Medulla oblongata (tissue), 1 donor: Measurements from ENCODE around the gene SCN9A.
"Not testable (repeated sequence)": the region's sequence is repeated elsewhere in the genome, so short reads cannot be mapped to it uniquely, and the experiment has no call there.

ENCODE experiments used
- DNase-seq: peaks from one replicate; pipeline ENCODE4 v3.0.0-alpha.2; 2015; ENCODE audit errors: extremely low spot score

The SCN9A gene

GRCh38 chr2:166375736-166376487 lies at the start of gene SCN9A:
Gene SCN9A (minus strand): TSS chr2:166375944. CDS start chr2:166311756, 64,188 bp downstream.
- peak; percentile 43 for DNase-seq

DNA sequence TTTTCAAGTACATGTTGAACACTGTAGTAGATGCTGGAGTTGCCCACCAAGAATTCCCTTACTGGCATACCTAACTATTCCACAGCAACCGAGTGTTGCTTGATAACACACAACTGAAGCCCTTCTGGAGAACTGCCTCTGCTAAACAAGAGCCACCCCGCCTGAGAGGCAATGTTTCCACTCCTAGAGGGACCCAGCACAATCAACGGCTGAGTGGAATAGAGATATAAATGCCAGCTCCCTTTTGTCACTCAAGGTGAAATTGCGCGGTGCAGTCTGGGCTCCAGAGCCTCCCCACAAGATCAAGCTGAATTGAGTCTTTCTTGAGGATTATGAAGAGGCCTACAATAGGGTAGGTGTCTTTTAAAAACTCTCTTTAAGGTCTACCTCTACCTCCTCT lies 49.1 kb upstream of the SCN9A start:
- no peak for DNase-seq

DNA sequence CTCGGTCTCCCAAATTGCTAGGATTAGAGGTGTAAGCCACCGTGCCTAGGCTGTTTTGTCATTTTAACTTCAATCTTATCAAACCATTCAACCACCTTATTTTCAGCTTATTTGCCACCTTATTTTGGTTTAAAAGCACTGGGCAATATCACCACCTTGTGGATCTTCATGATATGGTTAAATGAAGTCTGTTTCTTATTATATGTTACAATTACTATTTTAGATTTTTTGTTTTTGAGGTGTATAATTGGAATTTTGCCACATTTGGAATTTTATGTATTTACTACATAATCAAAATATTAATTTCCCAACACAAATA lies 43.8 kb upstream of the SCN9A start:
- peak; percentile 24 for DNase-seq

- DNase-seq, result no peak
Measured at GRCh38 chr2:166418853-166419615, 43.3 kb upstream of the SCN9A start.

- DNase-seq, result peak; percentile 27
Measured at GRCh38 chr2:166417669-166418068, 41.9 kb upstream of the SCN9A start.

DNA sequence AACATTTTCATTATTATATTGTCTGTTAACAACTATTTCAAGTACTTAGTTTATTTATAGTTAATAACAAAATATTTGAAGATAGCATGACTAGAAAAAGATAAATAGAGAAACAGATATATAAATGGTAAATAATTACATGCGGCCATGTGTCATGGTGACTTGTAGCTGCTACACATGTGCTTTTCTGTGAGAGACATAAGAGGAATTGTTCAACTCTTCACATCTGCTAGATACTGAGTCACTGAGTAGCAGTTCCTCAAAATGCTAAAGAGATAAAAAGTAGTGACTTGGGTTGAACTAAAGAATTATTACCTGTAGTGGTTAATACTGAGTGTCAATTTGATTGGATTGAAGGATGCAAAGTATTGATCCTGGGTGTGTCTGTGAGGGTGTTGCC lies 37.5 kb upstream of the SCN9A start:
- no peak for DNase-seq

DNA sequence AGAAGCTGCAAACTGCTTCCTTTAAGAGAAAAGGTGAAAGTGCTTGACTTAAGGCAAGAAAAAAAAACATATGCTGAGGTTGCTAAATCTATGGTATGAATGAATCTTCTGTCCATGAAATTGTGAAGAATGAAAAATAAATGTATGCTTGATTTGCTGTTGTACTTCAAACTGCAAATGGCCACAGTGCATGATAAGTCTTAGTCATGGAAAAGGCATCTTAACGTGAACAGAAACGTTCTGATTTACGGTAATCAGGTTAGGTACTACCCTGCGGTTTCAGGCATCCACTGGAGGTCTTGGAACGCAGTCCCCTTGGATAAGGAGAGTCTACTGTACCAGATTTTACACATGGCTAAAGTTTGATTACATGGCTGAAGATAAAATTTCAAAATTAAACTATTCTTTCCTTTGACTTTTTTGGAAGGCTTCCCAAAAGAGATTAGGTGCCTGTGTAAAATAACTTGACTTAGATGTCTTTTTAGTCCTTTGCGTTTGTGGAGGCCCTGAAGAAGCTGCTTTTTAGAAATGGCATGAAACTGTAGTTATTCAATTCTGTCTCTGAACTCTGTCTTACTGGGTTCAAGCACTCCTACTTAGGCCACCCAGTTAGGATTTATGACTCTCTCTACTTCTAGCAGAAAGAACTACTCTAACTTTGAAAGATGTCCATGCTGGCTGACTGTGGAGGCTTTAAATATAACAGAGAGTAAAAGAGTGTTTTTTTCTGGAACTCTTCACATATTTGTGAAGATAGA lies 35.9 kb upstream of the SCN9A start:
- DNase-seq, result no peak

GRCh38 chr2:166410828-166411472 lies 35.2 kb upstream of the SCN9A start:
- no peak for DNase-seq

GRCh38 chr2:166407746-166408145 lies 32.0 kb upstream of the SCN9A start:
- not testable (repeated sequence) for DNase-seq

DNA sequence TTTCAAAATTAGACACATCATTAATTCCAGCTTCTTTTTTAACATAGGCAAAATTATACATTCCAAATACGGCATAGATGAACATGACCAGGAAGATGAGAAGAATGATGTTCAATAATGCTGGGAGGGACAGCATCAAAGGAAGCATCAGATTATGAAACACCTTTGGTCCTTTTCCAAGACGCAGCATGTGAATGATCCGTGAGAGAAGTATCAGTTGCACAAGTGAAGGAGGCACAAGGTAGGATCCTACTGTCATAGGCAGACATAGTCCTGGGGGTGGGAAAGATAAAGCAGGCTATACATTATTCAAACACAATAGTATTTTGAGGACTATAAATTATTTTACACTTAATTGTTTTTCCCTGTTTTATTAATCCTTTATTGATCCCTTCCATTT lies 30.6 kb upstream of the SCN9A start:
- DNase-seq, result no peak

- no peak for DNase-seq
Measured at GRCh38 chr2:166405569-166405926, 29.8 kb upstream of the SCN9A start.

GRCh38 chr2:166404831-166405568 lies 29.3 kb upstream of the SCN9A start:
- no peak for DNase-seq

- DNase-seq, result no peak
Measured at GRCh38 chr2:166394245-166394644, 18.5 kb upstream of the SCN9A start.

- no peak for DNase-seq
Measured at GRCh38 chr2:166393008-166393407, 17.3 kb upstream of the SCN9A start.

DNA sequence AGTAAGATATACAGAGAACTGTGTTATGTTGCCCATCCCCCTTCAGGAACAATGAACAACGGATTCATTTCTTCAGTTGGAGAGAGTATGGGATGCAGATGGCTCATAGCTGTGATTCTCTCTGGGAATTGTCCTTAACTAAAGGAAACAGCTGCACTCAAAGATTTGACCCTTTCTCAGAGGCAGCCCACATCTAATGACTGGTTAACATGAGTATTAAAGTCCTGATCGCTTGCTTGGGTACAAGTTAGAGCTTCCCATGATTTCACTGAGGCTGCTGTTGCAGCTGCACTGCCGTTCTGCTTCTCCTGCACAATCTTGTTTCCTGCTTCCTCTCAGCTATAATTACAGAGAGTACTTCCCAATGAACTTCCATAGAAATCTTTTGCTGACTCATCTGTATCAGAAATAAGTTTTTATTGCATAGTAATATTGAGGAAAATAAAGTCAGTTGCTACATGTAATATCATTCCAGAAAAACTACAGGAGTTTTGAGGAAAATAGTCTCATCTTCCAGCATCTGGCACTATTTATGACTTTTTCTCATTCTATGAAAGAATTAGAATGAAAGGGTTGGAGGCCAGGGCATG lies 12.8 kb upstream of the SCN9A start:
- DNase-seq, result no peak

DNA sequence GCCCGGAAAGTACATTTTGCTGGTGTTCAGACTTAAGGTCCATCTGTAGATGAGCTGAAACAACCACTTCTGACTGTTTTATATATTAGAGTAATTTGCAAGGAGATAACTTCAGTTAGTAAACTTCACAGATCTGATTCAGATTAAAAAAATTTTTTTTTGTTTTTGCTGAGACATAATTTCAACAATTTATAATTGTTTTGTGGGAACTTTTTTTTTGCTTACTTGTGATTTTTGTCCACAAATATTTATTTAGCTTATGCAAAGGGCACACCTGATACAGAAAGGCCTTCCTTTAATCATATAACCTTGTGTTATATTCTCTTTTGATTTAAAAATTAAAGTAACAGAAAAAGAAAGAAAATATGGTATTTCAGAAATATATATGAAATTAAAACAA lies 9.6 kb upstream of the SCN9A start:
- DNase-seq, result no peak

- peak; percentile 35 for DNase-seq
Measured at GRCh38 chr2:166384774-166385173, 9.0 kb upstream of the SCN9A start.

- DNase-seq, result no peak
Measured at GRCh38 chr2:166382448-166382847, 6.7 kb upstream of the SCN9A start.

- no peak for DNase-seq
Measured at GRCh38 chr2:166380615-166381014, 4.9 kb upstream of the SCN9A start.

DNA sequence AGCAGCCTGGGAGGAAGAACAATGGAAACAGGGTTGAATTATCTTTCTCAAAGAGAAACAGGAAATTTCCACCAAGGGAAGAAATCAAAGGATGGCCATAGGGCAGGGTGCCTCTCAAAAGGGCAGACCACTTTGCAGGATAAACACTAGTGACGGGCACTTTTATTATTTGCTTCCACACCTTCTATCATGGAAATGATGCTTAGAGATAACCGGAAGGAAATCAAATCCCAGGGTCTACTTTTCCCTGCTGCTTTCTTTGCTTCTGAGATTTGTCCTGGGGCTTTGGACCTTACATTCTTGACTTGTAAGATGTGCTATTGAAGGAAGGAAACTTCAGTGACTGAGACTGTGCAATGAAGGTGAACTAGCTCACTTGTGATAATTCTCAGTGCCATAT lies 1.1 kb upstream of the SCN9A start:
- no peak for DNase-seq

GRCh38 chr2:166376488-166376828 lies 714 bp upstream of the SCN9A start:
- DNase-seq, result no peak
